Ascending aorta (tissue), 2 donors: Measurements from ENCODE around the gene ECI1. TPM values are rescaled to one million over a fixed set of nuclear protein-coding genes. Genes with fewer than 3 reads are reported as not detected.
"Not testable (repeated sequence)": the region's sequence is repeated elsewhere in the genome, so short reads cannot be mapped to it uniquely, and the experiment has no call there.

Source experiments
- DNase-seq, 2 donors: peaks; one replicate each; pipeline ENCODE4 v3.0.0-alpha.2; 2019; ENCODE audit warnings: low spot score in 2 of 2
- H3K27ac ChIP-seq, 2 donors: fragments of 200-600 bp; sonication (generic); one replicate each; pipeline ENCODE4 v1.5.1; 2016 to 2017; ENCODE audit warnings: mild to moderate bottlenecking in 1 of 2
- H3K27me3 ChIP-seq: fragments of 200-600 bp; sonication (generic); one replicate; pipeline ENCODE4 v1.5.1; 2017
- H3K36me3 ChIP-seq, 2 donors: fragments of 200-600 bp; sonication (generic); one replicate each; pipeline ENCODE4 v1.5.1; 2016
- H3K4me1 ChIP-seq, 2 donors: fragments of 200-600 bp; sonication (generic); one replicate each; pipeline ENCODE4 v1.5.1; 2016 to 2017; ENCODE audit warnings: mild to moderate bottlenecking in 1 of 2
- H3K4me3 ChIP-seq, 2 donors: fragments of 200-600 bp; sonication (generic); one replicate each; pipeline ENCODE4 v1.5.1; 2016 to 2017; ENCODE audit warnings: mild to moderate bottlenecking in 1 of 2
- H3K9me3 ChIP-seq, 2 donors: fragments of 200-600 bp; sonication (generic); one replicate each; pipeline ENCODE4 v1.5.1; 2016
- intact Hi-C: fragments of 100-400 bp; cut with DNase I; formaldehyde crosslinking; loops from one replicate; pipeline ENCODE4 v1.15.1; 2023
- total RNA-seq: library from RNA; depleted of rRNA; stranded (reverse); fragments of >200 nt; gene quantifications from one replicate; pipeline ENCODE4 v1.1.0, GENCODE V29; 2016
- TF ChIP-seq, protein P1 (sequence below), 3 experiments: fragments of 200-600 bp in 2 of 3; fragments of 450-650 bp in 1 of 3; sonication (generic) in 2 of 3; IDR thresholded peaks; one replicate each; pipeline ENCODE4 v1.5.1; 2016 to 2019; ENCODE audit warnings: antibody characterized with exemption in 3 of 3, mild to moderate bottlenecking in 1 of 3, moderate library complexity in 1 of 3

ECI1 gene
- total RNA-seq, 1 donor from 2014 or later = 10.9 TPM

DNA sequence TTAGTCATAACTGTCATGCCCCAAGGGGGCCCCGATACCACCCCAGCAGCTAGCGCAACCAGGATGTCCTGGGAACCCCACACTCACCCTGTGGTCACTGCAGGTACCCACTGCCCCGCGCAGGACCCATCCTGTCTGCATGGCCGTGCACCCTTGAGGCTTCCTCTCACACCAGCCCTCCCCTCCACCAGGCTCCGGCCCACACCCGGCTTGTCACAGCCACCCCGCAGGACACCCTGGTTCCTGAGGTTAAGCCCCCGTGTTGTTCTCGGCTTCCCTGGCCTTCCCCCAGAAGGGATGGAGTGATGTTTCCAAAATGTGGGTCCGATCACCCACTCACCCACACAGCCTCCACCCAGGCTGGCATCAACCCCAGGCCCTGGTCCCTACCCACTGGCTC lies 7.6 kb downstream of the ECI1 start:
- Histone ChIP-seq H3K27ac (no peak overlapping the region), H3K36me3 (peaks cover 44 to 48% of the 10 kb centered on the region in 2 donors), H3K9me3 (no peaks in the 10 kb centered on the region), H3K4me3 (no peak overlapping the region), H3K4me1 (no peaks in the 10 kb centered on the region), H3K27me3 (no peaks in the 10 kb centered on the region)
- no peak for DNase-seq
- intact Hi-C loops = no loop called here
- TF ChIP-seq, protein P1, sequence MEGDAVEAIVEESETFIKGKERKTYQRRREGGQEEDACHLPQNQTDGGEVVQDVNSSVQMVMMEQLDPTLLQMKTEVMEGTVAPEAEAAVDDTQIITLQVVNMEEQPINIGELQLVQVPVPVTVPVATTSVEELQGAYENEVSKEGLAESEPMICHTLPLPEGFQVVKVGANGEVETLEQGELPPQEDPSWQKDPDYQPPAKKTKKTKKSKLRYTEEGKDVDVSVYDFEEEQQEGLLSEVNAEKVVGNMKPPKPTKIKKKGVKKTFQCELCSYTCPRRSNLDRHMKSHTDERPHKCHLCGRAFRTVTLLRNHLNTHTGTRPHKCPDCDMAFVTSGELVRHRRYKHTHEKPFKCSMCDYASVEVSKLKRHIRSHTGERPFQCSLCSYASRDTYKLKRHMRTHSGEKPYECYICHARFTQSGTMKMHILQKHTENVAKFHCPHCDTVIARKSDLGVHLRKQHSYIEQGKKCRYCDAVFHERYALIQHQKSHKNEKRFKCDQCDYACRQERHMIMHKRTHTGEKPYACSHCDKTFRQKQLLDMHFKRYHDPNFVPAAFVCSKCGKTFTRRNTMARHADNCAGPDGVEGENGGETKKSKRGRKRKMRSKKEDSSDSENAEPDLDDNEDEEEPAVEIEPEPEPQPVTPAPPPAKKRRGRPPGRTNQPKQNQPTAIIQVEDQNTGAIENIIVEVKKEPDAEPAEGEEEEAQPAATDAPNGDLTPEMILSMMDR (IDR thresholded peaks at IDR 0.05) = no peak

DNA sequence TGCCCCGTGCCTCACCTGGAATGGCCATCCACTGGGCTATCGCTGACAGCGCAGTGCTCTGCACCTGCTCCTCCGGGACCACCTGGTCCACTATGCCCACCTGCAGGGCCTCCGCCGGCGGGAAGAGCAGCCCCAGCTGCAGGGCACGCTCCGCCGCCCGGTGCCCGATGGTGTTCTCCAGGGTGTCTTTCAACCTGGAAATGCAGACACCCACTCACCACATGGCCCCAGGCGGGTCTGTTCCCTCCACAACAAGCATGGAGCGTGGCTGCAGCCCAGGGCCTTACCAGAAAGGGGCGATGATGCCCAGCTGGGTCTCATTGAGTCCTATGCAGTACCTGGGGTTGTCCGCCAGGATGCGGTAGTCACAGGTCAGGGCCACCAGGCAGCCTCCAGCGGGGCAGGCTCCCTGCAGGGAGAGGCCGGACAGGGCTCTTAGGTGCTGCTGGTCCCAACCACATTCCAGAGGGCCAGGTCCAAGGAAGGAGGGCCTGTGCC lies 8.3 kb downstream of the ECI1 start:
- peaks cover 44 to 48% of the 10 kb centered on the region in 2 donors for H3K36me3 ChIP-seq
- no peak overlapping the region for H3K27ac ChIP-seq
- no peaks in the 10 kb centered on the region for H3K4me1 ChIP-seq
- H3K27me3 ChIP-seq = no peaks in the 10 kb centered on the region
- no peak overlapping the region for H3K4me3 ChIP-seq
- DNase-seq = no peak
- TF ChIP-seq, protein P1 (IDR thresholded peaks at IDR 0.05) = no peak
- intact Hi-C loops = no loop called here
- H3K9me3 ChIP-seq = no peaks in the 10 kb centered on the region

DNA sequence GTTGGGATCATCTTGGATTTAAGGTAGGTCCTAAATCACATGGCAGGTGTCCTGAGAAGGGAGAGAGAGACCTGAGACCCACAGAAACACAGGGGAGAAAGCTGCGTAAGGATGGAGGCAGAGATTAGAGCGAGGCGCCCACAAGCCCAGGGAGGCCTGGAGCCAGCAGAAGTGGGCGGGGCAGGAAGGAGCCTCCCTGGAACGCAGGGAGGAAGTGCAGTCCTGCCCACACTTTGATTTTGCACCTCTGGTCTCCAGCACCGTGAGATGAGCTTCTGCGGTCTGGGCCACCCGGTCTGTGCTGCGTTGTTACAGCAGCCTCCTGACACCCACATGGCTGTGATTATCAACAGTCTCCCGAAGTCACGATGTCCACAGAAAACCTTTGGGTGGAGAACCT lies 8.8 kb downstream of the ECI1 start:
- Histone ChIP-seq H3K4me1 (no peaks in the 10 kb centered on the region), H3K27ac (no peak overlapping the region), H3K27me3 (no peaks in the 10 kb centered on the region), H3K9me3 (no peaks in the 10 kb centered on the region), H3K4me3 (no peak overlapping the region), H3K36me3 (peaks cover 44 to 48% of the 10 kb centered on the region in 2 donors)
- no peak for DNase-seq
- intact Hi-C loops = no loop called here
- TF ChIP-seq, protein P1 (IDR thresholded peaks at IDR 0.05) = no peak

DNA sequence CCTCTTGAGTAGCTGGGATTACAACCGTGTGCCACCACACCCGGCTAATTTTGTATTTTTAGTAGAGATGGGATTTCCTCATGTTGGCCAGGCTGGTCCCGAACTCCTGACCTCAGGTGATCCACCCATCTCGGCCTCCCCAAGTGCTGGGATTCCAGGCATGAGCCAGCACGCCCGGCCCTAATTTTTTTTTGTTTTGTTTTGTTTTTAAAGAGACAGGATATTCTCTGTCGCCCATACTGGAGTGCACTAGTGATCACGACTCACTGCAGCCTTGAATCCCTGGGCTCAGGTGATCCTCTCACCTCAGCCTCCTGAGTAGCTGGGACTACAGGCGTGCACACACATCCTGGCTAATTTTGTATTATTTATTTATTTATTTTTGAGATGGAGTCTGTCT lies 11.1 kb downstream of the ECI1 start:
- H3K9me3 ChIP-seq, DNase-seq, H3K4me3 ChIP-seq, intact Hi-C loops, H3K27me3 ChIP-seq, H3K27ac ChIP-seq: not testable (repeated sequence)
- Histone ChIP-seq H3K4me1 (peaks cover 8 to 10% of the 10 kb centered on the region in 2 donors), H3K36me3 (peaks cover 37% of the 10 kb centered on the region in 2 donors)

DNA sequence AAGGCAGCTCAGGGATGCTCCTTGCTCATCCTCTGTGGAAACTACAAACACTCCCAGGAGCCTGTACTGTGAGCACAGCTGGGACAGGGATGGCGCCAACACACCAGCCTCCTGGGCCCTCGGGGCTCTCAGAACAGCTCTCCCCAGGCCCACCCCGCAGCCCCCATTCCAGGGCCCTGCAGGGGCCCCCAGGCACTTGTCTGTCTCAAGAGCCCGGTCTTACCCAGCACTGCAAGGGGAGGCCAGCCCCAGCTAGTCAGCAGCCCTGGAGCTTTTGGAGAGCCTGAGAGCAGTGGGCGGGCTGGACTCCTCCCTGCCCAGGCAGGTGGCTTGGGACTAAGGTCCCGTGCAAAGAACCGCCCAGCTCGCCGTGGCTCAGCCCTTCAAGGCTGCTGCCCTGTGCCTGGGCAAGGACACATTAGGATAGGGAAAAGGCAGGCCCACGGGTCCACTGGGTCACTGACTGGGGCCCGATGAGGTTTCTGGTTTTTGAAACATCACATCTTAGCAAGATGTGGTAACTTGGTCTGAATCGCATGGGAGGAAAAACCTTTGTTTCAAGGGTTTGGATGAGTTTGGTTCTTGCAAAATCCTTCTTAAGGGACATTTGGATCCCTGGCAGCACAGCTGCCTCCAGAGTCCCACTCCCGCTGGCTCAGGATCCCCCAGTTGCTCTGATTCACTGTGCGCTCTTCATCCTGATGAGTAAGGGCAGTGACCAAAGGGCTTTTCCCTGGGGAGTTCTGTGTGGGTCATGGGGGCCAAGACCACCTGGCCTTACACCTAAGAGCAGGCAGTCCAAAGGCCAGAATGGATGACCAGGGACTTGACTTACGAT lies 12.3 kb downstream of the ECI1 start:
- TF ChIP-seq, protein P1 (IDR thresholded peaks at IDR 0.05) = no peak
- H3K4me1 ChIP-seq = peaks cover 8 to 10% of the 10 kb centered on the region in 2 donors
- H3K27me3 ChIP-seq = peaks cover 6% of the 10 kb centered on the region
- no peak for DNase-seq
- intact Hi-C loops = no loop called here
- no peaks in the 10 kb centered on the region for H3K9me3 ChIP-seq
- no peak overlapping the region for H3K4me3 ChIP-seq
- H3K36me3 ChIP-seq = peaks cover 37 to 38% of the 10 kb centered on the region in 2 donors
- H3K27ac ChIP-seq = no peak overlapping the region

DNA sequence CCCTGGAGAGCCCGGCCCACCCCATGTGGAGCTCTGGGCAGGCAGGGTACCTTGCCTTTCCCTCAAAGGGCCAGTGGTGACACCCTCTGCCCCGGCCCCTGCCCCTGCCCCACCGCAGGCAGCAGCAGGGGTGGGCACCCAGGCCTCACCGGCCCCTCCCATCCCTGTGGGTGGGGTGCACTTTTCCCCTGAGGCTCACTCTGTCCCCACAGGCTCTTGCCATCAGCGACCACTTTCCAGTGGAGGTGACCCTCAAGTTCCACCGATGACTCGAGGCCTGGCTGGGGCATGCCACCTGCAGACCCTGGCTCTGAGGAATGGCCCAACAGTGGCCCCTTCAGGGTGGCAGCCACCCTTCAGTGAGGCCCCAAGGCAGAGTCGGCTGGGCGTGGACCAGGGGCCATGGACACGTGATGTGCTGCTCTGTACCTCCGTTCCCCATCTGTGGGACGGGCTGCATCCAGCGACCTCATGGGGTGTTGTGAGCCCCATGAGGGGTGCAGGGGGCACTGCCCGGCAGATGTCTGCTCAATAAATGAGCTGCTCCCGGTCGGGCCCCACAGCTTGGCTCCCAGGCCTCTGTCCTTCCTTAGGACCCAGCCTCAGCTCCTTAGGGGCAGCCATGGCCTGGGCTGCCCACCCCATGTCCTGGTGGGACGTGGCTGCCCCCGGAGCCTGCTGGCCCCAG lies 13.1 kb downstream of the ECI1 start:
- peaks cover 8 to 10% of the 10 kb centered on the region in 2 donors for H3K4me1 ChIP-seq
- TF ChIP-seq, protein P1 (IDR thresholded peaks at IDR 0.05) = no peak
- intact Hi-C loops = no loop called here
- no peaks in the 10 kb centered on the region for H3K9me3 ChIP-seq
- no peak overlapping the region for H3K27ac ChIP-seq
- H3K36me3 ChIP-seq = peaks cover 37 to 38% of the 10 kb centered on the region in 2 donors
- H3K27me3 ChIP-seq = peaks cover 6% of the 10 kb centered on the region
- DNase-seq = no peak
- no peak overlapping the region for H3K4me3 ChIP-seq
